Upper lobe of left lung (tissue), 6 donors: ENCODE measurements around the gene CCDC88B. TPM values are rescaled to one million over a fixed set of nuclear protein-coding genes. Genes with fewer than 3 reads are reported as not detected.

ENCODE experiments used
- ATAC-seq, 2 donors: fragments of 200-7000 bp; cut with Tn5 transposase; one replicate each; pipeline ENCODE4 v1.9.1; 2022; ENCODE audit warnings: mild to moderate bottlenecking in 2 of 2, moderate library complexity in 2 of 2; ENCODE audit not compliant: low FRiP score in 2 of 2
- DNase-seq, 2 donors: peaks; one replicate each; pipeline ENCODE4 v3.0.0-alpha.2; 2019 to 2020
- H3K27ac ChIP-seq, 4 donors: fragments of 200-600 bp; sonication (generic); one replicate each; pipeline ENCODE4 v1.5.1; 2016 to 2019
- H3K27me3 ChIP-seq, 4 donors: fragments of 200-600 bp; sonication (generic); one replicate each; pipeline ENCODE4 v1.5.1; 2017 to 2019
- H3K36me3 ChIP-seq, 4 donors: fragments of 200-600 bp; sonication (generic); one replicate each; pipeline ENCODE4 v1.5.1; 2016 to 2019
- H3K4me1 ChIP-seq, 4 donors: fragments of 200-600 bp; sonication (generic); one replicate each; pipeline ENCODE4 v1.5.1; 2018 to 2019
- H3K4me3 ChIP-seq, 4 donors: fragments of 200-600 bp; sonication (generic); one replicate each; pipeline ENCODE4 v1.5.1; 2017 to 2019; ENCODE audit warnings: mild to moderate bottlenecking in 2 of 4, moderate library complexity in 1 of 4
- H3K9me3 ChIP-seq, 4 donors: fragments of 200-600 bp; sonication (generic); one replicate each; pipeline ENCODE4 v1.5.1; 2018 to 2019
- EP300 ChIP-seq, 4 donors: sonication (generic); formaldehyde crosslinking; IDR thresholded peaks; one replicate each; pipeline ENCODE4 v1.5.1; 2017; ENCODE audit warnings: antibody characterized with exemption in 4 of 4, control low read depth in 2 of 4
- POLR2A ChIP-seq, 4 donors: fragments of 450-650 bp; IDR thresholded peaks; one replicate each; pipeline ENCODE4 v1.5.1; 2016 to 2017; ENCODE audit warnings: antibody characterized with exemption in 4 of 4, mild to moderate bottlenecking in 2 of 4
- POLR2AphosphoS5 ChIP-seq, 2 donors: sonication (generic); formaldehyde crosslinking; IDR thresholded peaks; one replicate each; pipeline ENCODE4 v1.5.1; 2017; ENCODE audit warnings: antibody characterized with exemption in 2 of 2
- WGBS, 2 donors: methylation state at CpG; one replicate each; pipeline ENCODE4 v1.1.5; 2017 to 2018; 5-methylcytosine and 5-hydroxymethylcytosine counted together
- total RNA-seq, 6 donors: library from RNA; depleted of rRNA in 4 of 6; stranded (reverse); fragments of >200 nt in 4 of 6; gene quantifications; one replicate each; pipeline versions ENCODE4 v1.1.0 to v1.2.1, GENCODE V29; 2016 to 2021
- TF ChIP-seq, protein P1 (sequence below), 6 experiments: fragments of 450-650 bp in 4 of 6; fragments of 200-600 bp in 2 of 6; sonication (generic) in 2 of 6; IDR thresholded peaks; one replicate each; pipeline ENCODE4 v1.5.1; 2016 to 2019; ENCODE audit warnings: antibody characterized with exemption in 6 of 6
- donor health status: DM: no; HTN: no; CAD: no; lungs with moderate emphysema.
- donor health status: DM: no; HTN: yes; CAD: no; lungs with severe emphysema.

Gene CCDC88B
- total RNA-seq, 6 donors from 2014 or later = 12.6 to 138 (median 37.2) TPM

DNA sequence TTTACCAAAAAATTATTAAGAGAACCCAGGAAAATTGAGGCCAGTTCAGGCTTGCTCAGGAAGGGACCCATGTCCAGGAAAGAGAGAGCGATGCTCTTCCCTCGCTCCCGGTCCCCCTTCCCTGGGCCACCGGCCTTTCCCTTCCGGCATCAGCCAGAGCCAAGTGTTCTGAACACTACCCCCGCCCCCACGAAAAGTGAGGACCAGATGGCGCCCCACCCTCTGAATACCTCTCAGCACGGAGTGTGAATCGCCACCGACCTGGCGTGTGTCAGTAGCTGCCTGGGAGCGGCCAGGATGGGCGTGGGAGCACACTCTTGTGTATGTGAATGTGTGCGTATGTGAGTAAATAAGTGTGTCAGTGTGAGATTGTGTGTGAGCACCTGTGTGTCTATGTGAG is 39.2 kb downstream of the CCDC88B start:
- Histone ChIP-seq H3K36me3 (no peaks in the 10 kb centered on the region), H3K9me3 (no peaks in the 10 kb centered on the region), H3K27ac (no peak overlapping the region), H3K27me3 (no peaks in the 10 kb centered on the region), H3K4me1 (peaks cover 0 to 2% (median 0%) of the 10 kb centered on the region in 4 donors), H3K4me3 (no peak overlapping the region)
- no peak for DNase-seq
- 80 to 86% methylated on average over 13 to 15 of the region's 15 CpGs for WGBS, 2 donors
- TF ChIP-seq, protein P1, sequence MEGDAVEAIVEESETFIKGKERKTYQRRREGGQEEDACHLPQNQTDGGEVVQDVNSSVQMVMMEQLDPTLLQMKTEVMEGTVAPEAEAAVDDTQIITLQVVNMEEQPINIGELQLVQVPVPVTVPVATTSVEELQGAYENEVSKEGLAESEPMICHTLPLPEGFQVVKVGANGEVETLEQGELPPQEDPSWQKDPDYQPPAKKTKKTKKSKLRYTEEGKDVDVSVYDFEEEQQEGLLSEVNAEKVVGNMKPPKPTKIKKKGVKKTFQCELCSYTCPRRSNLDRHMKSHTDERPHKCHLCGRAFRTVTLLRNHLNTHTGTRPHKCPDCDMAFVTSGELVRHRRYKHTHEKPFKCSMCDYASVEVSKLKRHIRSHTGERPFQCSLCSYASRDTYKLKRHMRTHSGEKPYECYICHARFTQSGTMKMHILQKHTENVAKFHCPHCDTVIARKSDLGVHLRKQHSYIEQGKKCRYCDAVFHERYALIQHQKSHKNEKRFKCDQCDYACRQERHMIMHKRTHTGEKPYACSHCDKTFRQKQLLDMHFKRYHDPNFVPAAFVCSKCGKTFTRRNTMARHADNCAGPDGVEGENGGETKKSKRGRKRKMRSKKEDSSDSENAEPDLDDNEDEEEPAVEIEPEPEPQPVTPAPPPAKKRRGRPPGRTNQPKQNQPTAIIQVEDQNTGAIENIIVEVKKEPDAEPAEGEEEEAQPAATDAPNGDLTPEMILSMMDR (IDR thresholded peaks at IDR 0.05) = no peak
- TF ChIP-seq POLR2A (IDR thresholded peaks at IDR 0.05) (no peak), POLR2AphosphoS5 (IDR thresholded peaks at IDR 0.05) (no peak), EP300 (IDR thresholded peaks at IDR 0.05) (no peak)
- ATAC-seq = no peak

DNA sequence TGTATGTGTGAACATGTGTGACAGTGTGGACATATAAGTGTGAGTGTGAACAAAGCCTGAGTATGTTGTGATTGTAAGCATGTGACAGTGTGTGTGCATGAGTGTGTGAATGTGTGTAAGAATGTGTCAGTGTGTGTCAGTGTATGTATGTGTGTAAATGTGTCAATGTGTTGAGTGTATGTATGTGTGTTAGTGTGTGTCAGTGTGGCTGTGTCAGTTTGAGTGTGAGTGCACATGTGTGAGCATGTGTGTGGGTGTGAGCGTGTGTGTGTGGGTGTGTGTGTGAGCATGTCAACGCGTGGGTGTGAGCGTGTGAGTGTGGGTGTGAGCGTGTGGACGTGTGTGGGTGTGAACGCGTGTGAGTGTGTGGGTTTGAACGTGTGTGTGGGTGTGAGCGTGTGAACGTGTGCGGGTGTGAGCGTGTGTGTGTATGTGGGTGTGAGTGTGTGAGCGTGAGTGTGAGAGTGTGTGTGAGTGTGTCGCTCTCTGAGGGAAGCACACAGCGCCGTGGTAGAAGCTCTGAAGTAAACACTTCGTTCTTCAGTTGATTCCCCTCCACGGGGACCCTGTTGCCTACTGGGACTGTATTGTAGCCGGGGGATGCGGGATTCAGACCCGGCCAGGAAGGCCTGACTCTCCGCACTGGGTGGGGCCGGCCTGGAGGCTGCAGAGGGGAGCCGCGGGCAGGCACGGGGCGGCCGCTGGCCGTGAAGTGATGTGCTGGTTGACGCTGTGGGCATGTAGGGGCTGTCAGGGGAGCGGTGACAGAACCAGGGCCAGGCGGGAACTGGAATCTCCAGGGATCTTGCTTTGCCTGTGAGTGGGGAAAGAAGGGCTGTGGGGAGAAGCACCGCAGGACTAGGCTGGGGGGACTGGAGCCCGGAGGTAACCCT is 40.1 kb downstream of the CCDC88B start:
- TF ChIP-seq POLR2A (IDR thresholded peaks at IDR 0.05) = no peak
- no peak for TF ChIP-seq POLR2AphosphoS5 (IDR thresholded peaks at IDR 0.05)
- TF ChIP-seq, protein P1 (IDR thresholded peaks at IDR 0.05) = no peak
- TF ChIP-seq EP300 (IDR thresholded peaks at IDR 0.05) = no peak
- Histone ChIP-seq H3K4me3 (no peak overlapping the region), H3K27ac (no peak overlapping the region), H3K9me3 (no peaks in the 10 kb centered on the region), H3K27me3 (no peaks in the 10 kb centered on the region), H3K4me1 (peaks cover 0 to 3% (median 2%) of the 10 kb centered on the region in 4 donors), H3K36me3 (no peaks in the 10 kb centered on the region)
- DNase-seq = no peak
- 68 to 73% methylated on average over 33 to 35 of the region's 35 CpGs for WGBS, 2 donors
- no peak for ATAC-seq

- Histone ChIP-seq H3K4me3 (no peak overlapping the region), H3K9me3 (no peaks in the 10 kb centered on the region), H3K36me3 (no peaks in the 10 kb centered on the region), H3K4me1 (peaks cover 0 to 14% (median 6%) of the 10 kb centered on the region in 4 donors), H3K27ac (no peak overlapping the region), H3K27me3 (no peaks in the 10 kb centered on the region)
- 66 to 71% methylated on average over 6 of the region's 6 CpGs for WGBS, 2 donors
- TF ChIP-seq POLR2AphosphoS5 (IDR thresholded peaks at IDR 0.05) = no peak
- TF ChIP-seq, protein P1 (IDR thresholded peaks at IDR 0.05) = no peak
- TF ChIP-seq POLR2A (IDR thresholded peaks at IDR 0.05) = no peak
- no peak for TF ChIP-seq EP300 (IDR thresholded peaks at IDR 0.05)
- DNase-seq (no peak), ATAC-seq (no peak)
Measured at GRCh38 chr11:64381350-64381749, 41.3 kb downstream of the CCDC88B start.

DNA sequence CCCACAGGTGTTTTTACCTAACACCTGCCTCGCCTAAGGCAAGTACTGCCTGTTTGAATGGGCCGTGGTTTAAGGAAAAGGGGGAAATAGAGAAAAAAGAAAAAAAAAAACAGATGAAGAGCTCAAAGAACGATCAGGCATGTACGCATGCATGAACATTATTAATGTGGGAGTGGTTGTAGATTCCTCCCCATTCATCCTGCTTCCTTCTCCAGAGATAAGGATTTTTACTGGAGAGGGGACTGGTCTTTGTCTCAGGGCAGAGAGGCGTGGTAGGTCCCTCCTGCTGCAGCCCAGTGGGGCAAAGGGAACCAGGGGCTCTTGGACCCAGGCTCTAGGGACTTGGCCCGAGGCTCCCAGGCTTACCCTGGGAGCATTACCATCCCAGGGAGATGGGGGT is 42.0 kb downstream of the CCDC88B start:
- no peaks in the 10 kb centered on the region for H3K27me3 ChIP-seq
- H3K4me1 ChIP-seq = peaks cover 0 to 15% (median 6%) of the 10 kb centered on the region in 4 donors
- TF ChIP-seq EP300 (IDR thresholded peaks at IDR 0.05) (no peak), POLR2A (IDR thresholded peaks at IDR 0.05) (no peak), POLR2AphosphoS5 (IDR thresholded peaks at IDR 0.05) (no peak)
- TF ChIP-seq, protein P1 (IDR thresholded peaks at IDR 0.05) = no peak
- H3K9me3 ChIP-seq = no peaks in the 10 kb centered on the region
- no peak for ATAC-seq
- 75 to 78% methylated on average over 6 of the region's 6 CpGs for WGBS, 2 donors
- H3K4me3 ChIP-seq = no peak overlapping the region
- DNase-seq = no peak
- no peak overlapping the region for H3K27ac ChIP-seq
- H3K36me3 ChIP-seq = no peaks in the 10 kb centered on the region
